Erythroblast (primary cell): Measurements from ENCODE around the gene TAF10.

ENCODE experiments used
- DNase-seq, 2 experiments: peaks; one replicate each; lab custom pipeline; 2025; lab: John Stamatoyannopoulos, UW
- GATA1 ChIP-seq: IDR thresholded peaks from 2 replicates; pipeline ENCODE4 v1.6.1; 2011; ENCODE audit warnings: low read depth, mild to moderate bottlenecking, control low read depth, low read length, moderate library complexity
- POLR2A ChIP-seq: IDR thresholded peaks from 2 replicates; pipeline ENCODE4 v1.6.1; 2011; ENCODE audit warnings: mild to moderate bottlenecking, low read length

TAF10 gene

DNA sequence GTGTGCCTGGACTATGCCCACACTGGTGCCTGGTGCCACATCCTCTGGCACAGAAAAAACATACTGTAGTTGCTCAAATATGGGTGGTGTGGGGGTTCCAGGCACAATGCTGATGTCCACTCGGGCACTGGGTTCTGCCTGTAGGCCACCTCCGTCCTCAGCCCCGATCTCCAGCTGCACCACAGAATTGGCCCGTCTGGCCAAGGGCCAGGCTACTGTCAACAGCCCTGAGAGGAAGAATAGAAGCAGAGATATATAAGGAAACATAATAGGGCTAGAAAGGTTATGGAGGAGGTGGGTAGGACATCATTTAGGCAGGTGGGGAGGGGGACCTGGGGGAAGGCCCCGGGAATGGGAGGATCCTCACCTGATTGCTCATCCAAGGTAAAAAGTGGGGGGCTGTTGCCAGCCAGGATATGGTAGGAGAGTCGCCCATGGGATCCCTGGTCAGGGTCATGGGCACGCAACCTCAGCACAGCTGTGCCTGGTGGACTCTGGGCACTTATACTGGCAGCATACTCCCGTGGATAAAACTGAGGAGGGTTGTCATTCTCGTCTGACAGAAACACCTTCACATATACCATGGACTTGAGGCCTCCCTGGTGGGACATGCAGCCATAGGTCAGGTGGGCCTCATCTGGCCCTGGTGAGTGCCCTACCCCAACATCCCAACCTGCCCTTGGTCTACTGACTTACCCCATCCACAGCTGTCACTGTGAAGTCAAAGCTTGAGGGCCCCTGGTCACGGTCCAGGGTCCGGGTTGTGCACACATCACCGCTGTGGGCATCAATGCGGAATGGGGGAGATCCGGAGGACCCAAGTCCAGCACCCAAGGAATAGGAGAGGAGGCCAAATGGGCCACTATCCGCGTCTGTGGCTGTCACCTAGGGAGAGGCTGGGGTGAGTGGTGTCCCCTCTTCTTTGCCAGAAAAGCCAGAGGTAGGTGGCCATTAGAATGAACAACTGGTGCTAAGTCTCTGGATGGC lies 21.7 kb upstream of the TAF10 start:
- TF ChIP-seq POLR2A (no peak), GATA1 (no peak)
- DNase-seq = no peak

DNA sequence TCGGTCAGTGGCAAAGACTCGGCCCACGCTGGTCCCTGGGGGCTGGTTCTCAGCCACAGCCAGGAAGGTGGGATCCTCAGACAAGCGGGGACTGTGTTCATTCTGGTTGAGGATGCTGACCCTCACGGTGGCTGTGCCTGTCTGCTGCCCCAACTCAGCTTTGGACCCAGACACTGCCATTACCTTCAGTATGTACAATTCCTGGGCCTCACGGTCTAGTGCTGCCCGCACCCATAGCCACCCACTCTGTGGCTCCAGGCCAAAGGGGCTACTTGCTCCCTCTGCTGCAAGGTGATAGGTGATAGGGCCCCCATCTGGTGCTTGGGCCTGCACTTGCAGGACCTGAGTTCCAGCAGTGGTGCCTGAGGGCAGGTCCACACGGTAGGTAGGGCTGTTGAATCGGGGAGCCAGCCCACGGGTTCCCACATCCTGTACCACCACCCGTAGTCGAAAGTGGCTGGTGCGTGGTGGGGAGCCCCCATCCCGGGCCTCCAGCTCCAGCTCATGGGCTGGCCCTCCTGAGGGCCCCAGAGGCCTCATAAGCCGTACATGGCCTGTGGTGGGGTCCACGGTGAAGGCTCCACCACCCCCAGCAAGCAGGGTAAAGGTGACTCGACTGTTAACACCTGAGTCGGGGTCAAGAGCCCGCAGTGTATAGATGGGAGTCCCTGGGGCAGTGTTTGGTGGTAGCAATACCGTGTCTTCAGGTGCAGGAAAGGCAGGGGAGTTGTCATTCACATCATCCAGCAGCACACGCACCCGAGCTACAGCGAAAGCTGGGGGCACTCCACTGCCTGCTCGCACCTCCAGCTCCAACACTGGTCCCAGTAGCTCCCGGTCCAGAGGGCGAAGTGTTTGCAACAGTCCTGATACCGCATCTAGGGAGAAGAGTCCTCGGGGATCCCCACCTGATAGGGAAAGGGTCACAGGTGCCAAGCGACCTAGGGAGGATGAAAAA lies 20.4 kb upstream of the TAF10 start:
- no peak for DNase-seq
- no peak for TF ChIP-seq GATA1
- TF ChIP-seq POLR2A = no peak

- no peak for DNase-seq
- TF ChIP-seq GATA1 (no peak), POLR2A (no peak)
These were observed 19.4 kb upstream of the TAF10 start for GRCh38 chr11:6631361-6631890.

GRCh38 chr11:6630632-6631291 lies 18.7 kb upstream of the TAF10 start:
- no peak for TF ChIP-seq GATA1
- no peak for TF ChIP-seq POLR2A
- DNase-seq = no peak

DNA sequence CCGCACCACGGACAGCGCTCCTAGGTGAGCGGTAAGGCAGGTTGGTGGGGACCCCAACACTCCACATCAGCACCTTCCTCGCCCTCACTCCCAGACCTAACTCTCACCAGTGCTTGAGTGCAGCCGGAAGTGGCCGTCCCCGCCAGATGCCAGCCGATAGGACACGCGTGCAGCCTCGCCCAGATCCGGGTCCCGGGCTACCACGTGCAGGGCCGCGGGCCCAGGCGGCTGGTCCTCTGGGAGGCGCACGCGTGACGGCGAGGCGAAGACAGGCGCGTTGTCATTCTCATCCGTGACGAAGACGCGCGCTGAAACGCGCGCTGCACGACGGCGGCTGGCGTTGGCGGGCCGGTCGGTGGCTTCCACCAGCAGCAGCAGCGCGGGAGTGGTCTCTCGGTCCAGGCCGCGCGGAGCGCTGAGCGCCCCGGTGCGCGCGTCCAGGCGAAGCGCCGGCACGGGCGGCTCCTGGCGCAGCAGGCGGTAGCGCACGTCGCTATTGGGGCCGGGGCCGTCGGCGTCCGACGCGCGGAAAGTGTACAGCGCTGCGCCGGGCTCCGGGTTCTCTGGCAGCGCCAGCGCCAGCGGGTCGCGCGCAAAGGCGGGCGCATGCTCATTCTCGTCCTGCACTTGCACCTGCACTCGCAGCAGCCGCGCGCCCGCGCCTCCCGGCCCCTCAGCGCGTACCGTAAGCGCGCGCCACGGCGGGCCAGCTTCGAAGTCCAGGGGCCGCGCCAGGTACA lies 18.0 kb upstream of the TAF10 start:
- TF ChIP-seq GATA1 (no peak), POLR2A (no peak)
- DNase-seq = no peak

- no peak for DNase-seq
- no peak for TF ChIP-seq POLR2A
- no peak for TF ChIP-seq GATA1
These were observed 17.5 kb upstream of the TAF10 start for GRCh38 chr11:6629573-6629891.

DNA sequence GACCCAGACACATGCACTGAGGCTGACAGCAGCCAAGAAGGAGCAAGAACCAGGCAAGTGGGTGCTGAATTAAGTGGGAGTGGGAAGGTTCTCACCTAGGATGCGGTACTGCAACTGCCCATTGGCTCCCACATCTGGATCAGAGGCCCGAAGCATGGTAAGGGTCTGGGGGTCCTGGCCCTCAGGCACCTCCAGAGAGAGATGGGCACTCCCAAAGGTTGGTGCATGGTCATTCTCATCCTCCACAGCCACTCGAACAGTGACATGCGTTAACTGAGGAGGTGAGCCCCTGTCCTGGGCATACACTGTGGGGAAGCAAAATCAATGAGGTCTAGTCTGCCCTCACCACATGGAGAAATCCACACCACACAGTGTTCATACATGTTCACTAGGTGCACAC lies 16.5 kb upstream of the TAF10 start:
- TF ChIP-seq GATA1 (no peak), POLR2A (no peak)

DNA sequence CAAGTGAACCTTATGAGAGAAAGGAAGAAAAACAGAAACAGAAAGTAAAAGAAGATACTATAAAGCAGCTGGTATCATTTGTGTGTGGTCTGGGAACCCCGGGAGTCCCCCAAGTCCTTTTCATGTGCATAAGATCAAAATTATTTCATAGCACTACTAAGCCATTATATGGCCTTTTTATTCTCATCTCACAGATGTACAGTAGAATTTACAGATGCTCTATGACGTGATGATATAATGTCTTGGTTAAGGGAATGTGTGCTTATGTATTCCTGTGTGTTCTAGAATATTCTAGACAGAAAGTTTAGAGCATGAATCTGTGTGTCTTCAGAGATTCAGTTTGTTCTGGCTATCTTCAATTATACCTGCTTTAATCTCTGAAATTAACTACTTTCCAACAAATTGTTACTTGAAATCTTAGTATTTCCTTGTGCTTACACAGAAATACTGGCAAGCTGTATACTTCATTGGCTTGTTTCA lies 15.8 kb upstream of the TAF10 start:
- TF ChIP-seq GATA1 (no peak), POLR2A (no peak)
- DNase-seq = no peak

More for the DNA sequence above, 16.5 kb upstream of the TAF10 start:
- DNase-seq = no peak

DNA sequence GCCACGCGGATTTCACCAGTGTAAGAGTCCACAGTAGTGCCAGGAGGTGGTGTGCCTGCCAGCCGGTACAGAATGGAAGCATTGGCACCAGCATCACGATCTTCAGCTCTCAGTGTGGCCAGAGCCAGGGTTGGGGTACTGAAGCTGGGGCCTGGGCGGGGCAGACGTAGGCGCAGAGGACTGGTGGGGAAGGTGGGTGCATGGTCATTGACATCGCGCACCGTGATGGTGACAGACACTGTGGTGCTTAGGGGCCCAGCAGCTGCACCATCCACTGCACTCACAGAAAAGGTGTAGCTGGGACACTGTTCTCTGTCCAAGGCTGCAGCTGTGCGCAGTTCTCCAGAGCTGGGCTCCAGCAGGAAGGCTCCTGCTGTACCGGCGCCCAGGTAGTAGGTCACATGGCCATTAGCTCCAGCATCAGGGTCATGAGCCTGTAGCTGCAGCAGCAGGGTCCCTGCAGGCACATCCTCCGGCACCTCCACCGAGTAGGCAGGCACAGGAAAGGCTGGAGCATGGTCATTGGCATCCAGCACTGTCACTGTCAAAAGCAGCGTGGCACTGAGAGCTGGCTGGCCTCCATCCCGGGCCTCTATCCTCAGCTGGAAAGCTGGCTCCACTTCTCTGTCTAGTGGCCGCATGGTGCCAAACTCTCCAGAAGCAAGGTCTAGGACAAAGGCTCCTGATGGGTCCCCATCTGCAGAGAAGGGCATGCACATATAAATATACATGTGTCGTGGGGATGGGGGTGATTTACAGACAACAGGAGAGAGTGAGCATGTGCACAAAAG lies 15.2 kb upstream of the TAF10 start:
- TF ChIP-seq POLR2A (no peak), GATA1 (no peak)
- DNase-seq = no peak

GRCh38 chr11:6625832-6626420 lies 13.9 kb upstream of the TAF10 start:
- no peak for TF ChIP-seq POLR2A
- no peak for TF ChIP-seq GATA1
- no peak for DNase-seq

- no peak for DNase-seq
These were observed 13.3 kb upstream of the TAF10 start for GRCh38 chr11:6625156-6625831.

More at GRCh38 chr11:6625156-6625831, 13.3 kb upstream of the TAF10 start:
- no peak for TF ChIP-seq GATA1
- no peak for TF ChIP-seq POLR2A
